ENCODE results near the gene FRAS1. TPM values are rescaled to one million over a fixed set of nuclear protein-coding genes. Genes with fewer than 3 reads are reported as not detected.

FRAS1 gene
- total and polyA plus RNA-seq, 2 donors (not counting 3 experiments of a cell fraction or from before 2014, with no cell fraction given): 1.4 to 3.6 TPM

DNA sequence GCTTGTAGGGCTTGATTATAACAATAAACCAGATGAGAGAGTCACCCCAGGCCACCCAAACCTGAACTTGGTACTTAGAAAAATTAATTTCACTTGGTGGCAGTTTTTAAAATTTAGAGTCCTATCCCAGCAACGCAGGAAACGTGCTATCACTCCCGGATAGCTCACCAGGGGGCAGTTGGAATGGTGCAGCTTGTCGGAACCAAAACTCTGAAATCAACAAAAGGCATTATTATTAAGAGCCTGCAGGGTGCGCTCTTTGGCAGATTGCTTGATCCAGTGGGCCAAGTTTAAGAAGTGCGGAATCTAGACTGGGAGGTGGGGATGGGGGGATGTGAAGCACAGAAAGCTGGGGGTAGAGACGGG is 2.4 kb downstream of the FRAS1 start:
- TF ChIP-seq GATA2 (IDR thresholded peaks at IDR 0.05; ENCODE audit: insufficient read depth, insufficient read length, low read depth, low read length) (no peak), POLR2AphosphoS5 (IDR thresholded peaks at IDR 0.05; ENCODE audit: insufficient read depth, low read depth, low read length) (no peak)
- TF ChIP-seq, protein P1, sequence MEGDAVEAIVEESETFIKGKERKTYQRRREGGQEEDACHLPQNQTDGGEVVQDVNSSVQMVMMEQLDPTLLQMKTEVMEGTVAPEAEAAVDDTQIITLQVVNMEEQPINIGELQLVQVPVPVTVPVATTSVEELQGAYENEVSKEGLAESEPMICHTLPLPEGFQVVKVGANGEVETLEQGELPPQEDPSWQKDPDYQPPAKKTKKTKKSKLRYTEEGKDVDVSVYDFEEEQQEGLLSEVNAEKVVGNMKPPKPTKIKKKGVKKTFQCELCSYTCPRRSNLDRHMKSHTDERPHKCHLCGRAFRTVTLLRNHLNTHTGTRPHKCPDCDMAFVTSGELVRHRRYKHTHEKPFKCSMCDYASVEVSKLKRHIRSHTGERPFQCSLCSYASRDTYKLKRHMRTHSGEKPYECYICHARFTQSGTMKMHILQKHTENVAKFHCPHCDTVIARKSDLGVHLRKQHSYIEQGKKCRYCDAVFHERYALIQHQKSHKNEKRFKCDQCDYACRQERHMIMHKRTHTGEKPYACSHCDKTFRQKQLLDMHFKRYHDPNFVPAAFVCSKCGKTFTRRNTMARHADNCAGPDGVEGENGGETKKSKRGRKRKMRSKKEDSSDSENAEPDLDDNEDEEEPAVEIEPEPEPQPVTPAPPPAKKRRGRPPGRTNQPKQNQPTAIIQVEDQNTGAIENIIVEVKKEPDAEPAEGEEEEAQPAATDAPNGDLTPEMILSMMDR (IDR thresholded peaks at IDR 0.05; ENCODE audit: extremely low read depth in 1 of 2, insufficient read depth in 1 of 2, low read depth in 1 of 2, low read length in 2 of 2): peak; percentile 61 to 64
- FAIRE-seq (peak; percentile 77), DNase-seq (ENCODE audit: low read depth, low spot score) (peak; percentile 61)
- POLR2A ChIA-PET: no interaction called here
- H3K9me3 ChIP-seq (replicated peaks; ENCODE audit: control insufficient read depth, insufficient read depth, low read length): no peaks in the 10 kb centered on the region
- H3K4me2 ChIP-seq (ENCODE audit: insufficient read depth, low read length): peak overlapping the region; percentile 94
- BruUV-seq (replicated peaks): no TSS peak
- peaks cover 28% of the 10 kb centered on the region for H3K4me1 ChIP-seq (ENCODE audit: control insufficient read depth, extremely low read depth, insufficient read depth, low read length)
- no peaks in the 10 kb centered on the region for H3K9me1 ChIP-seq (replicated peaks; ENCODE audit: control insufficient read depth, extremely low read depth, insufficient read depth, low read length)
- H3K36me3 ChIP-seq (ENCODE audit: control insufficient read depth in 2 of 2, extremely low read depth in 1 of 2, insufficient read depth in 2 of 2, low read length in 2 of 2): no peaks in the 10 kb centered on the region
- no peaks in the 10 kb centered on the region for H3K79me2 ChIP-seq (ENCODE audit: control insufficient read depth, insufficient read depth, low read length)
- H4K20me1 ChIP-seq (replicated peaks; ENCODE audit: control insufficient read depth, extremely low read depth, insufficient read depth, low read length): no peaks in the 10 kb centered on the region
- no peak overlapping the region for H3K27ac ChIP-seq (ENCODE audit: insufficient read depth, low read depth, low read length)
- CTCF ChIA-PET: interaction anchor here (0.6 to 2.0 kb wide), 23 partner anchors 9 to 880 kb away, joined by 3 to 8 read pairs (median 4); partner anchors contain the start of genes MRPL1 and PAQR3
- intact Hi-C loops (cut with micrococcal nuclease): loop anchor here (1.0 to 5.0 kb wide), 9 partner anchors 65 to 878 kb away; partner anchors contain the start of genes MRPL1 and PAQR3
- peaks cover 15% of the 10 kb centered on the region in 2 experiments for H3K27me3 ChIP-seq (ENCODE audit: control insufficient read depth in 2 of 2, insufficient read depth in 2 of 2, low read length in 2 of 2)
- H2AFZ ChIP-seq (ENCODE audit: low read depth, low read length): peak overlapping the region; percentile 71
- dilution Hi-C loops (cut with MboI; ENCODE audit: extremely low pct_ligation_motif_present, low sequenced_read_pairs): no loop called here
- peak overlapping the region; percentile 57 for H3K9ac ChIP-seq (replicated peaks; ENCODE audit: extremely low read depth, insufficient read depth, low read length)
- H3K4me3 ChIP-seq (replicated peaks in 1 of 3; ENCODE audit: insufficient read depth in 1 of 3, low read depth in 1 of 3, low read length in 3 of 3): peak overlapping the region; percentile 47 to 80 (median 51)

DNA sequence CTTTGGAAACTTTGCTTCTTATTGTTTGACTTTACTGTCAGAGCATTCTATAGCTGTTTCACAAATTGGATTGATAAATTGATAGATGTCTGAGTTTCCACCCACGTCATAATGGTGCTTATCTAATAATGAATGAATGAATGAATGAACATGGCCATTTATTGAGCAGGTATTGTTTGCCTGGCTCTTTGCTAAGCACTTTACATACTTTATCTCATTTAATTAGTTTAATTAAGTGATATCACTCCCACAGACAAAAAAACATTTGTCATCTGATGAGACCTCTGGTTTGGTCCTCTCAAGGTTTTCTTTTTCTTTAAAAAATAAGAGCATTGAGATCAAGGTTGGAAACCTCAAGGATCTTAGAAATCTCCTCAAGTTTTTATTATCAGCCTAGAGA is 2.8 kb downstream of the FRAS1 start:
- Histone ChIP-seq H3K9me1 (replicated peaks; ENCODE audit: control insufficient read depth, extremely low read depth, insufficient read depth, low read length) (no peaks in the 10 kb centered on the region), H3K9ac (replicated peaks; ENCODE audit: extremely low read depth, insufficient read depth, low read length) (no peak overlapping the region), H3K27me3 (ENCODE audit: control insufficient read depth in 2 of 2, insufficient read depth in 2 of 2, low read length in 2 of 2) (peaks cover 15% of the 10 kb centered on the region in 2 experiments), H3K4me2 (ENCODE audit: insufficient read depth, low read length) (no peak overlapping the region), H3K4me3 (replicated peaks in 1 of 3; ENCODE audit: insufficient read depth in 1 of 3, low read depth in 1 of 3, low read length in 3 of 3) (no peak overlapping the region), H3K79me2 (ENCODE audit: control insufficient read depth, insufficient read depth, low read length) (no peaks in the 10 kb centered on the region), H3K9me3 (replicated peaks; ENCODE audit: control insufficient read depth, insufficient read depth, low read length) (no peaks in the 10 kb centered on the region), H3K36me3 (ENCODE audit: control insufficient read depth in 2 of 2, extremely low read depth in 1 of 2, insufficient read depth in 2 of 2, low read length in 2 of 2) (no peaks in the 10 kb centered on the region), H4K20me1 (replicated peaks; ENCODE audit: control insufficient read depth, extremely low read depth, insufficient read depth, low read length) (no peaks in the 10 kb centered on the region), H3K27ac (ENCODE audit: insufficient read depth, low read depth, low read length) (no peak overlapping the region), H3K4me1 (ENCODE audit: control insufficient read depth, extremely low read depth, insufficient read depth, low read length) (peaks cover 28% of the 10 kb centered on the region), H2AFZ (ENCODE audit: low read depth, low read length) (no peak overlapping the region)
- DNase-seq (ENCODE audit: low read depth, low spot score): no peak
- no peak for TF ChIP-seq POLR2A (IDR thresholded peaks at IDR 0.05; ENCODE audit: low read depth, low read length)
- TF ChIP-seq, protein P2, sequence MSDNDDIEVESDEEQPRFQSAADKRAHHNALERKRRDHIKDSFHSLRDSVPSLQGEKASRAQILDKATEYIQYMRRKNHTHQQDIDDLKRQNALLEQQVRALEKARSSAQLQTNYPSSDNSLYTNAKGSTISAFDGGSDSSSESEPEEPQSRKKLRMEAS (IDR thresholded peaks at IDR 0.05; ENCODE audit: insufficient read depth, insufficient read length): no peak
- POLR2A ChIA-PET: no interaction called here
- dilution Hi-C loops (cut with MboI; ENCODE audit: extremely low pct_ligation_motif_present, low sequenced_read_pairs) (no loop called here), intact Hi-C loops (cut with micrococcal nuclease) (loop anchor here (1.0 to 5.0 kb wide), 9 partner anchors 65 to 877 kb away; partner anchors contain the start of genes MRPL1 and PAQR3)
- CTCF ChIA-PET: interaction anchor here (0.6 to 2.0 kb wide), 18 partner anchors 9 to 592 kb away, joined by 3 to 8 read pairs (median 4); partner anchors contain the start of gene MRPL1
- FAIRE-seq: no peak
- no TSS peak for BruUV-seq (replicated peaks)

All from endothelial cell of umbilical vein (primary cell).